Fibroblast of skin of abdomen (primary cell): Measurements from ENCODE around the gene HCN3.
A peak's percentile ranks its signal among the peaks of the same experiment; 100 is the strongest.
"Not testable (repeated sequence)": the region's sequence is repeated elsewhere in the genome, so short reads cannot be mapped to it uniquely, and the experiment has no call there.

ENCODE experiments used
- DNase-seq: peaks from one replicate; pipeline ENCODE4 v3.0.0-alpha.2; 2013

The HCN3 gene

GRCh38 chr1:155285631-155286044, 8.4 kb downstream of the HCN3 start:
- no peak for DNase-seq

DNA sequence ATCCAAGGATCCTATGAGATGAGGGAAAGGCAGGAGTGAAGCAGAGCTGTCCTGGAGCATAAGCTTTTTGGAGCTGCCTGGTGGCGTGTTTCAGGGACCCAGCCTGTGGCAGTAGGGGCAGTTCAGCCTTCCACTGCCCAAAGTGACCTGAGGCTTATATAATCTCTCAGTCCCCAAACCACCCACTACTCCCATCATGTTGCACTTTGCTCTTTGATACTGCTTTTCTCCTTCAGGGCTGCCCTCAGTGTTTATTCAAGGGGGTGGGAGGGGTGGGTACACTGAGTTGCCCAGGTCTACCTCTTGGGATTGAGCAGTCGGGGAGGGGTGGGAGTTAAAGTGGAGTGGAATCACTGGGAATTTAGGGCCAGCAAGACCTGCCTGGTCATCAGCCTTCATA, 9.3 kb downstream of the HCN3 start:
- DNase-seq = no peak

DNA sequence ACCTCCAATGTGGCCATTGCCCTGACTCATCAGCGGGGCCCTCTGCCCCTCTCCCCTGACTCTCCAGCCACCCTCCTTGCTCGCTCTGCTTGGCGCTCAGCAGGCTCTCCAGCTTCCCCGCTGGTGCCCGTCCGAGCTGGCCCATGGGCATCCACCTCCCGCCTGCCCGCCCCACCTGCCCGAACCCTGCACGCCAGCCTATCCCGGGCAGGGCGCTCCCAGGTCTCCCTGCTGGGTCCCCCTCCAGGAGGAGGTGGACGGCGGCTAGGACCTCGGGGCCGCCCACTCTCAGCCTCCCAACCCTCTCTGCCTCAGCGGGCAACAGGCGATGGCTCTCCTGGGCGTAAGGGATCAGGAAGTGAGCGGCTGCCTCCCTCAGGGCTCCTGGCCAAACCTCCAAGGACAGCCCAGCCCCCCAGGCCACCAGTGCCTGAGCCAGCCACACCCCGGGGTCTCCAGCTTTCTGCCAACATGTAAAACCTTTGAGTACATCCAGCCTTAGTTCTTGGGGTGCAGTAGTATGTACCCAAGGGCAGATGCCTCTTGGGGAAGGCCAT, 10.8 kb downstream of the HCN3 start:
- DNase-seq = no peak

DNA sequence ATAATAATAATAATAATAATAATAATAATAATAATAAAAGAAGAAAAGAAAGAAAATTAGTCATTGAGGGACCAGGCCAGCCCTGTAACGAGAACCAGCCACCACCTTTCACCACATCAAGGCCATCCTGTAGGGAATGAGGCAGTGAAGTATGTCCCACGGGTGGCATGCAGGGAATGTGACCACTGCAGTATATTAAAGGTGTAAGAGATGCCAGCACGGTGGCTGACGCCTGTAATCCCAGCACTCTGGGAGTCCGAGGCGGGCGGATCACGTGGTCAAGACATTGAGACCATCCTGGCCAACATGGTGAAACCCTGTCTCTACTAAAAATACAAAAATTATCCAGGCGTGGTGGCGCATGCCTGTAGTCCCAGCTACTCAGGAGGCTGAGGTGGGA, 13.7 kb downstream of the HCN3 start:
- DNase-seq = not testable (repeated sequence)

GRCh38 chr1:155293086-155293749, 16.0 kb downstream of the HCN3 start:
- DNase-seq = no peak

- no peak for DNase-seq
These were observed 17.4 kb downstream of the HCN3 start for GRCh38 chr1:155294520-155295182.

- no peak for DNase-seq
These were observed 18.1 kb downstream of the HCN3 start for GRCh38 chr1:155295183-155295941.

- no peak for DNase-seq
These were observed 18.6 kb downstream of the HCN3 start for GRCh38 chr1:155295942-155296267.

GRCh38 chr1:155296661-155297060, 19.4 kb downstream of the HCN3 start:
- no peak for DNase-seq

DNA sequence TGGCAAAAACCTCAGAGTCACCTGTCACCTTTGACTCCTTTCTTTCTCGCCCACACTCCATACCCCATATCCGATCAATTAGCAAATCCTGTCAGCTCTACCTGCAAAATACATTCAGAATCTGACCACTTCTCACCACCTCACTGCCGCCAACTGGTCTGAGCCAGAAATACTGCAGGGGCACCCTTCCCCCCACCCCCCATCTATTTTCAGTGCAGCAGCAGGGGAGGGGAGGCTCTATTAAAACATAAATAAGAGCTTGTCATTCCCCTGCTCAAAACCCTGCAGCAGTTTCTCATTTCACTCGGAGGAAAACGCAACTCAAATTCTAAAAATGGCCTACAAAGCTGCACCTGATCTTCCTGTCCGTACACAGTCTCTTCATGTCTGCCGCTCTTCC, 20.1 kb downstream of the HCN3 start:
- no peak for DNase-seq

GRCh38 chr1:155300024-155300423, 22.8 kb downstream of the HCN3 start:
- DNase-seq = no peak

DNA sequence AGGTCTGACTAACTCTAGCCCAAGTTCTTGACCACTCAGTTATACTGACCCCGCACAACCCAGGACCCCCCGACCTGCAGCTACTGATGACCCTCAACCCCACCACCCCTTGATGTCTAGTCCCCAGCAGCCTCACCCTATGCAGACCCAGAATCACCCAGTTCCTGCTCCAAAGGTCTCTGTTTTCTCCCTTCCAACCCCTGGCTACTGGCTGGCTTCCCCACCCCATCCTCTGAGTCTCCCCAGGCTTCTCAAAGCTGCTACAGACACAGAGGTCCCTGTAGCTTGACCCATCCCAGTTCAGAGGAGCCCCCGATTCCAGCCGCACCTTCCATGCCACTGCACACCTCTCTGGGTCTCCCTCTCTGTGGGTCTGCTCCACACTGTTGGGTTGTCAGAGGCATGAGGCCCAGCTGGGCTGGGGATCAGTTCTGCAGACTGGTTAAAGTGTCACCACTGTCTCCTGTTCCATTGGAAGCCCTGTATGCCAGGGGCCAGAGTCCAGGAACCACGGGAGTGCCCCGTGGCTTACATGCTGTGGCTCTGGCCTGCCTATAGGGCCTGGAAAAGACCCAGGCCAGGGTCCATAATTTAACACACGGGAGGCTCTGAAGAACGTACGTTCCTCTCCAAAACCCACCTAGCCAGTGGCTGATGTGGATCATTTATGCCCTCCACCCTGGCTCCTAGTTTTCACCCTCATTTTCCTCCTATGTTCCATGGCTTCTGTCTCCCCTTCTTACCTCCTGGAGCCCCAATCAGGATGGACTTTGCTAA, 23.5 kb downstream of the HCN3 start:
- DNase-seq = no peak

DNA sequence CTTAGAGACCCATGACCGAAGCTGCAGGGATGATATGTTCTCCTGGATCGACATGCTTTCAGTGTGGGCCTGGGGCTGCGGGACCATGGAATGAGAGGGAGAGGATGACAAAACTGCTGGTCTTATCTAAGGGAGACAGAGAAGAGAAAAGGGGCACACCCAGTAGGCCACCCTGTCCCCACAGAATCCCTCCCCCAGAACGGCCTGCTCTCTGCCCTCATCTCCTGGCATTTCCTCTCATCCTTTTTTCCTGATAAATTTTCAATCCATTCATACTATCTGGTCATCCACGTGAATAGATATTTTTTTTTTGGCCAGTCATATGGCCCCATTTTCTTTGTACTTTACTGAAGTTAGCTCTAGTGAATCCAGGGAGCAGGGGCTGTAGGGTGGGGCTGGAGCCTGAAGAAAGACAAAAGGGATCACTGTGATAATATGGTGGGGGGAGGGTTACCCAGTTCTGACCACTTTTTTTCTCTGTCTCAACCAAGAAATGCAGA, 24.1 kb downstream of the HCN3 start, which contains the start of gene PKLR:
PKLR (minus strand) TSS at position 97 of the 500 bp plus-strand sequence; CDS start at position 54, 43 bp downstream.
- DNase-seq = no peak

GRCh38 chr1:155304558-155305063, 27.3 kb downstream of the HCN3 start:
- DNase-seq = no peak

DNA sequence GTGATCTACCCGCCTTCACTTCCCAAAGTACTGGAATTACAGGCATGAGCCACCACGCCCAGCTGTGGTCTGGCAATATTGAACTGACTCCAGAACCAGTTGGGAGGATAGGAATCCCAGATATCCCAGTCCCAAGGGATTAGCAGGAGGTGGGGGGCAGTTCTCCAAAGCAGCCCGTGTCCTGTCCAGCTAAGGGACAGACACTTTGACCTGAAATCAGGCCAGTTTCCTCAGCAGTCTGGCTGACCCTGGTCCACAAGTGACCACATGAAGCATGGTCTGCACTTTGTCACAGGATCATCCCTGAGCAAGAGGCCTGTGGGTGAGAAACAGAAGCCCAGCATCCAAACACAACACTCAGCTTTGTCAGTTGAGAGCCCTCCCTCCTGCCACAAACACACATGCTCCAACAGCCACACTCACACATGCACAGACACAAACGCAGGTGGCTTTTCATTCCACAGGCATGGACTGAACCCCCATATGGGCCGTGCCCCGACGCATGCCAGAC, 28.7 kb downstream of the HCN3 start:
- peak; percentile 34 for DNase-seq

GRCh38 chr1:155307247-155307740, 30.0 kb downstream of the HCN3 start:
- DNase-seq = peak; percentile 55

DNA sequence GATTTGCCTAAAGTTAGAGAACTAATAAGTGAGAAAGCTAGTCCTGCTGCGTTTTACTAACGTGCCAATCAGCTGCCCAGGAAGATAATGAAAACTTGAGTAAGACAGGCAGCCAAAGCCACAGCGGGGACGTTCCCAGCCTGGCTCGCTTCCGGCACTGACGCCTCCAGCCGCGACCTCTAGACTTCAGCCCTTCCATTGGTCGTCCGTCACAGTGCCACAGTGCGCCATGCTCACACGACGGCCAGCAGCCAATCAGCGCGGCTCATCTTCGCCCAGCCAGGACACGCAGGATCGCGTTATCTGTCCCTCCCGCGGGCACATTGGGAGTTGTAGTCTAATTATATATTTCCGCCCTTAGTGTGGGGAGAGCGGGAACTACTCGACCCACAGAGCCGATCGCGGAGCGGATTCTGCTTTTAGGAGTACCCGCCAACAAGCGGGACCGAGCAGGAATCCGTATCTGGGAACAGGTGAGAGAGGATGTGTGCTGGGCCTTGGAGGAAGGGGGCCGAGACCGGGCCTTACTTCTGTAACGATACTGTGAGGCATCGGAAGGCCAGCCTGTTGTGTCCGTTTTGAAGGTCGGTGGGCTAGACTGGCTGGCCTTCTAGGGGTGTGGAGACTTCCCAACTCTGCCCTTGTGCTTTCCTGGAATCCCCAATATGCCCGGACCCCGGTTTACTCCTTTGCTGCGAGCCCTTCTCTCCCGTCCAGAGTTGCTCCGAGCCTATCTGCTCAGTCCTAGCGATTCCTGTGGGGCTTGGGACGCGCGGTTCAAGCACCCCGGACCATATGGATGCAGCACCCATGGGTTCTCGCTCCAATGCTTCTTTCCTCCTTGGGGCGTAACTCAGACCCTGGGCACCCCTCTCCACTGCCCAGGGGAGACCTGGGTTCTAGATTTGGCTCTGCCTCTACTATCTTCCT, 31.5 kb downstream of the HCN3 start, which contains the start of gene FDPS:
FDPS (plus strand) TSS at position 374 of the 930 bp plus-strand sequence. CDS start 924 bp downstream, outside the sequence.
- peak; percentile 99 for DNase-seq

DNA sequence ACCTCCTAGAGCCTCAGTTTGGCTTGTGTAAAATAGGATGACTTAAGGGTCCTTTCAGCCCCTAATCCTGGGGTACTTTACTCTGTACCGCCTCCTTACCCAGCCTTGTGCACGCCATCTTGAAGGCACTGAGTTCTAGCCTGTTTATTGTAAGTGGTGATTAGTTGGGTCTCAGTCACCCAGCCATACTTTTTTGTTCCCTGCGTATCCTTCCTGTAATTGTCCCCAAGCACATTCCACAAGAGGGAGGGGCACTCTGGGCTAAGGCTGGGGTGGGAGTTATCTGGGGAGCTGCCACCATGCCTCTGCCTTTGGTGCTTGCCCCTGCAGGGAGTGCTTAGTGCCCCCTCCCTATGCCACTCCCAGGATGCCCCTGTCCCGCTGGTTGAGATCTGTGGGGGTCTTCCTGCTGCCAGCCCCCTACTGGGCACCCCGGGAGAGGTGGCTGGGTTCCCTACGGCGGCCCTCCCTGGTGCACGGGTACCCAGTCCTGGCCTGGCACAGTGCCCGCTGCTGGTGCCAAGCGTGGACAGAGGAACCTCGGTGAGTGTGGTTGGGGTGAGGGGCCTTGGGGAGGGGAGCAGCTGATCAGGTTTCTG, 32.3 kb downstream of the HCN3 start:
- DNase-seq = no peak

- DNase-seq = no peak
These were observed 36.0 kb downstream of the HCN3 start for GRCh38 chr1:155313261-155313660.

DNA sequence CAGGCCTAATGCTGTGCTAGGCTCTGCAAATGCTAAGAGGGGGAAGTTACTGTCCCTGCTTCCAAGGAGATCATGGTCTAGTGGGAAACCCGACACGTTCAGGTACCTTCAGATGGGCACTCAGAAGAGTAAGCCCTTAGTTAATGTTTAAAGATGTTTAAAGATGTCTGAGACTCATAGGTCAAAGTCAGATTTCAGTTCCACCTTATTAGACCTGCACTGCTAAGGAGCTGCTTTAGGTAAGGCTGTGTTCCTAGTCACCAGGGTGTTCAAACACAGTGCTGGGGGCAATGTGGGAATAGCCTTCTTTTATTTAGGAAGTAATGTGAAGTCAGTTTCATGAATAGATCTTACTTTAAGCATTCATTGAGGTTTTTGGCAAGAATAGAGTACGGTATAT, 39.7 kb downstream of the HCN3 start:
- DNase-seq = no peak
